K562 (cell line): Measurements from ENCODE around the gene CNNM3. TPM values are rescaled to one million over a fixed set of nuclear protein-coding genes. Genes with fewer than 3 reads are reported as not detected.

Experiments used
- CSDE1 ChIP-seq, 2 experiments: fragments of 450-650 bp; IDR thresholded peaks; 2 replicates each; pipeline ENCODE4 v1.6.1; 2016; ENCODE audit warnings: mild to moderate bottlenecking in 1 of 2
- EP300 ChIP-seq: IDR thresholded peaks from 2 replicates; pipeline ENCODE4 v1.6.1; 2012; ENCODE audit warnings: low read length, improper control_type of control experiment
- MCM5 ChIP-seq: fragments of 450-650 bp; IDR thresholded peaks from 2 replicates; pipeline ENCODE4 v1.6.1; 2016; ENCODE audit warnings: low read depth
- SMAD3 ChIP-seq: fragments of 450-650 bp; formaldehyde crosslinking; conservative IDR thresholded peaks from 2 replicates; pipeline ENCODE4 v1.4.0; 2020; ENCODE audit warnings: mild to moderate bottlenecking
- ZNF311 ChIP-seq: fragments of 250-450 bp; sonication (Bioruptor Pico); IDR thresholded peaks from 2 replicates; pipeline ENCODE4 v1.4.0; 2020; ENCODE audit warnings: mild to moderate bottlenecking, moderate library complexity
- polyA plus RNA-seq, 8 experiments: library from polyadenylated mRNA; depleted of rRNA in 4 of 8; stranded (reverse) in 5 of 8; unstranded in 3 of 8; fragments of >200 nt; fragmentation: Nextera tagmentation in 2 of 8; fragmentation: Illumina TruSeq in 1 of 8; extraction: Ambion mirVana in 2 of 8; extraction: Trizol in 1 of 8; gene quantifications; 2 replicates each; pipeline versions ENCODE4 v1.2.1 to v1.2.3, GENCODE V29; 2011 to 2014; ENCODE audit warnings: inconsistent platforms in 1 of 8, missing spikeins in 1 of 8
- total RNA-seq, 7 experiments: library from RNA; depleted of rRNA in 6 of 7; stranded (reverse); fragments of >200 nt in 6 of 7; fragmentation: Illumina TruSeq in 2 of 7; extraction: Trizol in 2 of 7; gene quantifications; 2 replicates each; pipeline versions ENCODE4 v1.2.1 to v1.2.3, GENCODE V29; 2011 to 2021; ENCODE audit warnings: low replicate concordance in 1 of 7
- TF ChIP-seq, protein P1 (sequence below): sonication (generic); formaldehyde crosslinking; IDR thresholded peaks from 2 replicates; pipeline ENCODE4 v1.8.0; 2023; ENCODE audit warnings: missing genetic modification reagents, mild to moderate bottlenecking, borderline replicate concordance
- TF ChIP-seq, protein P2 (sequence below): fragments of 250-450 bp; sonication (Bioruptor Pico); IDR thresholded peaks from 2 replicates; pipeline ENCODE4 v1.8.0; 2022; ENCODE audit warnings: moderate library complexity, mild to moderate bottlenecking, inconsistent platforms
- TF ChIP-seq, protein P3 (sequence below): fragments of 450-650 bp; IDR thresholded peaks from 2 replicates; pipeline ENCODE4 v1.6.1; 2016; ENCODE audit warnings: mild to moderate bottlenecking
- TF ChIP-seq, protein P4 (sequence below): sonication (generic); formaldehyde crosslinking; IDR thresholded peaks from 2 replicates; pipeline ENCODE4 v1.8.0; 2023; ENCODE audit warnings: mild to moderate bottlenecking, missing genetic modification reagents

Gene CNNM3
- total and polyA plus RNA-seq, 9 of the 15 experiments (the other 6 are each of a cell fraction or from before 2014, with no cell fraction given), result 1.4 to 16.9 (median 6.5) TPM

DNA sequence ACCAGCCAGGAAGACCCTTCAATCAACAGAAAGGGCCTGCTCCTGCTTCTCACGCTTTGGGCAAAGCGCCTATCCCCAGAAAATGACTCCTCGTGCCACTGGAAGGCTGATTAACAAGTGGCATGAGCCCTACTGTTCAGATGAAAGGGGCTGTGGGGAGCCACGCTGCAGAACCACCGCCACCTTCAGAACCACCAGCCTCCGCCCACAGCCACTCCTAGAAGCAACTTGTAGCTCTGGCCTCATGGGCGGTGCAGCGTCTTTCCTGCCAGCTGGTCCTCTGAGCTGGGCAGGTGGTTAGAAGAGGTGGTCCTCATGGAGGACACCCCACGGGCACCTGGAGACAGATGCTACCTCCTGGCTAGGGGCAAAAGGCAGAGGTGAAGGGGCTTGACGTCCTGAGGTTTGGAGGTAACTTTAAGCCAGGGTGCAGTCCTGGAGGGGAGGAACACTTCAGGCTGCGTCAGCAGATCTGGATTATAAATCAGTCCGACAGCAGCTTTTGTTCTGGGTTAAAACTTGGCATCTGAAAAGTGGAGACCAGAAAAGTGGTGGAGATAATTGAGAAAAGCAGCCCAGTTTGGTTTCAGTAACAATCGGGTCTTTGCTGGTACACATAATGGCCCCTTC lies 54.7 kb downstream of the CNNM3 start (continued):
- TF ChIP-seq, protein P1, sequence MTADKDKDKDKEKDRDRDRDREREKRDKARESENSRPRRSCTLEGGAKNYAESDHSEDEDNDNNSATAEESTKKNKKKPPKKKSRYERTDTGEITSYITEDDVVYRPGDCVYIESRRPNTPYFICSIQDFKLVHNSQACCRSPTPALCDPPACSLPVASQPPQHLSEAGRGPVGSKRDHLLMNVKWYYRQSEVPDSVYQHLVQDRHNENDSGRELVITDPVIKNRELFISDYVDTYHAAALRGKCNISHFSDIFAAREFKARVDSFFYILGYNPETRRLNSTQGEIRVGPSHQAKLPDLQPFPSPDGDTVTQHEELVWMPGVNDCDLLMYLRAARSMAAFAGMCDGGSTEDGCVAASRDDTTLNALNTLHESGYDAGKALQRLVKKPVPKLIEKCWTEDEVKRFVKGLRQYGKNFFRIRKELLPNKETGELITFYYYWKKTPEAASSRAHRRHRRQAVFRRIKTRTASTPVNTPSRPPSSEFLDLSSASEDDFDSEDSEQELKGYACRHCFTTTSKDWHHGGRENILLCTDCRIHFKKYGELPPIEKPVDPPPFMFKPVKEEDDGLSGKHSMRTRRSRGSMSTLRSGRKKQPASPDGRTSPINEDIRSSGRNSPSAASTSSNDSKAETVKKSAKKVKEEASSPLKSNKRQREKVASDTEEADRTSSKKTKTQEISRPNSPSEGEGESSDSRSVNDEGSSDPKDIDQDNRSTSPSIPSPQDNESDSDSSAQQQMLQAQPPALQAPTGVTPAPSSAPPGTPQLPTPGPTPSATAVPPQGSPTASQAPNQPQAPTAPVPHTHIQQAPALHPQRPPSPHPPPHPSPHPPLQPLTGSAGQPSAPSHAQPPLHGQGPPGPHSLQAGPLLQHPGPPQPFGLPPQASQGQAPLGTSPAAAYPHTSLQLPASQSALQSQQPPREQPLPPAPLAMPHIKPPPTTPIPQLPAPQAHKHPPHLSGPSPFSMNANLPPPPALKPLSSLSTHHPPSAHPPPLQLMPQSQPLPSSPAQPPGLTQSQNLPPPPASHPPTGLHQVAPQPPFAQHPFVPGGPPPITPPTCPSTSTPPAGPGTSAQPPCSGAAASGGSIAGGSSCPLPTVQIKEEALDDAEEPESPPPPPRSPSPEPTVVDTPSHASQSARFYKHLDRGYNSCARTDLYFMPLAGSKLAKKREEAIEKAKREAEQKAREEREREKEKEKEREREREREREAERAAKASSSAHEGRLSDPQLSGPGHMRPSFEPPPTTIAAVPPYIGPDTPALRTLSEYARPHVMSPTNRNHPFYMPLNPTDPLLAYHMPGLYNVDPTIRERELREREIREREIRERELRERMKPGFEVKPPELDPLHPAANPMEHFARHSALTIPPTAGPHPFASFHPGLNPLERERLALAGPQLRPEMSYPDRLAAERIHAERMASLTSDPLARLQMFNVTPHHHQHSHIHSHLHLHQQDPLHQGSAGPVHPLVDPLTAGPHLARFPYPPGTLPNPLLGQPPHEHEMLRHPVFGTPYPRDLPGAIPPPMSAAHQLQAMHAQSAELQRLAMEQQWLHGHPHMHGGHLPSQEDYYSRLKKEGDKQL (CRISPR knock-in tag), result no peak
- TF ChIP-seq, protein P2, sequence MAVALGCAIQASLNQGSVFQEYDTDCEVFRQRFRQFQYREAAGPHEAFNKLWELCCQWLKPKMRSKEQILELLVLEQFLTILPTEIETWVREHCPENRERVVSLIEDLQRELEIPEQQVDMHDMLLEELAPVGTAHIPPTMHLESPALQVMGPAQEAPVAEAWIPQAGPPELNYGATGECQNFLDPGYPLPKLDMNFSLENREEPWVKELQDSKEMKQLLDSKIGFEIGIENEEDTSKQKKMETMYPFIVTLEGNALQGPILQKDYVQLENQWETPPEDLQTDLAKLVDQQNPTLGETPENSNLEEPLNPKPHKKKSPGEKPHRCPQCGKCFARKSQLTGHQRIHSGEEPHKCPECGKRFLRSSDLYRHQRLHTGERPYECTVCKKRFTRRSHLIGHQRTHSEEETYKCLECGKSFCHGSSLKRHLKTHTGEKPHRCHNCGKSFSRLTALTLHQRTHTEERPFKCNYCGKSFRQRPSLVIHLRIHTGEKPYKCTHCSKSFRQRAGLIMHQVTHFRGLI (CRISPR knock-in tag), result no peak
- no peak for TF ChIP-seq EP300
- no peak for TF ChIP-seq ZNF311 (CRISPR knock-in tag)
- TF ChIP-seq SMAD3 (CRISPR knock-in tag), result no peak
- no peak for TF ChIP-seq MCM5
- TF ChIP-seq, protein P3, sequence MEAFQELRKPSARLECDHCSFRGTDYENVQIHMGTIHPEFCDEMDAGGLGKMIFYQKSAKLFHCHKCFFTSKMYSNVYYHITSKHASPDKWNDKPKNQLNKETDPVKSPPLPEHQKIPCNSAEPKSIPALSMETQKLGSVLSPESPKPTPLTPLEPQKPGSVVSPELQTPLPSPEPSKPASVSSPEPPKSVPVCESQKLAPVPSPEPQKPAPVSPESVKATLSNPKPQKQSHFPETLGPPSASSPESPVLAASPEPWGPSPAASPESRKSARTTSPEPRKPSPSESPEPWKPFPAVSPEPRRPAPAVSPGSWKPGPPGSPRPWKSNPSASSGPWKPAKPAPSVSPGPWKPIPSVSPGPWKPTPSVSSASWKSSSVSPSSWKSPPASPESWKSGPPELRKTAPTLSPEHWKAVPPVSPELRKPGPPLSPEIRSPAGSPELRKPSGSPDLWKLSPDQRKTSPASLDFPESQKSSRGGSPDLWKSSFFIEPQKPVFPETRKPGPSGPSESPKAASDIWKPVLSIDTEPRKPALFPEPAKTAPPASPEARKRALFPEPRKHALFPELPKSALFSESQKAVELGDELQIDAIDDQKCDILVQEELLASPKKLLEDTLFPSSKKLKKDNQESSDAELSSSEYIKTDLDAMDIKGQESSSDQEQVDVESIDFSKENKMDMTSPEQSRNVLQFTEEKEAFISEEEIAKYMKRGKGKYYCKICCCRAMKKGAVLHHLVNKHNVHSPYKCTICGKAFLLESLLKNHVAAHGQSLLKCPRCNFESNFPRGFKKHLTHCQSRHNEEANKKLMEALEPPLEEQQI, result no peak
- no peak for TF ChIP-seq CSDE1 (IDR thresholded peaks at IDR 0.05)
- TF ChIP-seq, protein P4, sequence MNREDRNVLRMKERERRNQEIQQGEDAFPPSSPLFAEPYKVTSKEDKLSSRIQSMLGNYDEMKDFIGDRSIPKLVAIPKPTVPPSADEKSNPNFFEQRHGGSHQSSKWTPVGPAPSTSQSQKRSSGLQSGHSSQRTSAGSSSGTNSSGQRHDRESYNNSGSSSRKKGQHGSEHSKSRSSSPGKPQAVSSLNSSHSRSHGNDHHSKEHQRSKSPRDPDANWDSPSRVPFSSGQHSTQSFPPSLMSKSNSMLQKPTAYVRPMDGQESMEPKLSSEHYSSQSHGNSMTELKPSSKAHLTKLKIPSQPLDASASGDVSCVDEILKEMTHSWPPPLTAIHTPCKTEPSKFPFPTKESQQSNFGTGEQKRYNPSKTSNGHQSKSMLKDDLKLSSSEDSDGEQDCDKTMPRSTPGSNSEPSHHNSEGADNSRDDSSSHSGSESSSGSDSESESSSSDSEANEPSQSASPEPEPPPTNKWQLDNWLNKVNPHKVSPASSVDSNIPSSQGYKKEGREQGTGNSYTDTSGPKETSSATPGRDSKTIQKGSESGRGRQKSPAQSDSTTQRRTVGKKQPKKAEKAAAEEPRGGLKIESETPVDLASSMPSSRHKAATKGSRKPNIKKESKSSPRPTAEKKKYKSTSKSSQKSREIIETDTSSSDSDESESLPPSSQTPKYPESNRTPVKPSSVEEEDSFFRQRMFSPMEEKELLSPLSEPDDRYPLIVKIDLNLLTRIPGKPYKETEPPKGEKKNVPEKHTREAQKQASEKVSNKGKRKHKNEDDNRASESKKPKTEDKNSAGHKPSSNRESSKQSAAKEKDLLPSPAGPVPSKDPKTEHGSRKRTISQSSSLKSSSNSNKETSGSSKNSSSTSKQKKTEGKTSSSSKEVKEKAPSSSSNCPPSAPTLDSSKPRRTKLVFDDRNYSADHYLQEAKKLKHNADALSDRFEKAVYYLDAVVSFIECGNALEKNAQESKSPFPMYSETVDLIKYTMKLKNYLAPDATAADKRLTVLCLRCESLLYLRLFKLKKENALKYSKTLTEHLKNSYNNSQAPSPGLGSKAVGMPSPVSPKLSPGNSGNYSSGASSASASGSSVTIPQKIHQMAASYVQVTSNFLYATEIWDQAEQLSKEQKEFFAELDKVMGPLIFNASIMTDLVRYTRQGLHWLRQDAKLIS (CRISPR knock-in tag), result 0 out of 2 replicates have a peak, but pooled peaks have one; percentile 8
